NT2/D1 (cell line): ENCODE measurements around the gene POU6F2.

Experiments
- DNase-seq: peaks from one replicate; pipeline ENCODE4 v3.0.0-alpha.2; 2011; ENCODE audit warnings: low read depth, low spot score
- H3K27me3 ChIP-seq: 2 replicates; pipeline ENCODE4 v1.6.0; 2011; ENCODE audit warnings: mild to moderate bottlenecking; ENCODE audit not compliant: insufficient read length, insufficient read depth
- H3K36me3 ChIP-seq: 2 replicates; pipeline ENCODE4 v1.6.1; 2011; ENCODE audit warnings: mild to moderate bottlenecking, low read length, mixed read lengths; ENCODE audit not compliant: insufficient read depth, insufficient read length
- H3K4me1 ChIP-seq: 2 replicates; pipeline ENCODE4 v1.5.1; 2011; ENCODE audit not compliant: insufficient read depth, insufficient read length
- H3K4me3 ChIP-seq: 2 replicates; pipeline ENCODE4 v1.5.1; 2011; ENCODE audit warnings: low read depth; ENCODE audit not compliant: insufficient read length
- H3K9ac ChIP-seq: 2 replicates; pipeline ENCODE4 v1.6.0; 2011; ENCODE audit warnings: low read depth; ENCODE audit not compliant: insufficient read length
- H3K9me3 ChIP-seq: 2 replicates; pipeline ENCODE4 v1.5.1; 2011; ENCODE audit warnings: mild to moderate bottlenecking, low read length; ENCODE audit not compliant: insufficient read depth
- SUZ12 ChIP-seq: IDR thresholded peaks from 2 replicates; pipeline ENCODE4 v1.6.1; 2011; ENCODE audit not compliant: insufficient read length, insufficient read depth; ENCODE audit errors: extremely low read depth
- YY1 ChIP-seq: IDR thresholded peaks from 2 replicates; pipeline ENCODE4 v1.6.1; 2011; ENCODE audit not compliant: insufficient read length, insufficient read depth
- ZNF274 ChIP-seq: IDR thresholded peaks from 2 replicates; pipeline ENCODE4 v1.6.1; 2011; ENCODE audit warnings: mild to moderate bottlenecking, low read depth, low read length

Gene POU6F2

GRCh38 chr7:39153647-39154046 lies 175.9 kb downstream of the POU6F2 start:
- H3K4me3 ChIP-seq = no peak overlapping the region
- no peak overlapping the region for H3K9ac ChIP-seq
- H3K4me1 ChIP-seq = no peaks in the 10 kb centered on the region
- no peaks in the 10 kb centered on the region for H3K9me3 ChIP-seq
- H3K36me3 ChIP-seq = no peaks in the 10 kb centered on the region
- TF ChIP-seq ZNF274 (no peak), YY1 (no peak), SUZ12 (no peak)
- no peaks in the 10 kb centered on the region for H3K27me3 ChIP-seq
- DNase-seq = no peak

- no peaks in the 10 kb centered on the region for H3K9me3 ChIP-seq
- DNase-seq = no peak
- no peak for TF ChIP-seq YY1
- TF ChIP-seq SUZ12 = no peak
- TF ChIP-seq ZNF274 = no peak
- H3K9ac ChIP-seq = no peak overlapping the region
- no peak overlapping the region for H3K4me3 ChIP-seq
- no peaks in the 10 kb centered on the region for H3K36me3 ChIP-seq
- H3K27me3 ChIP-seq = no peaks in the 10 kb centered on the region
- no peaks in the 10 kb centered on the region for H3K4me1 ChIP-seq
These were observed 177.1 kb downstream of the POU6F2 start for GRCh38 chr7:39154815-39155214.

- TF ChIP-seq SUZ12 = no peak
- no peak for DNase-seq
- Histone ChIP-seq H3K4me1 (no peaks in the 10 kb centered on the region), H3K36me3 (no peaks in the 10 kb centered on the region), H3K9me3 (no peaks in the 10 kb centered on the region), H3K9ac (no peak overlapping the region), H3K27me3 (no peaks in the 10 kb centered on the region), H3K4me3 (no peak overlapping the region)
These were observed 180.7 kb downstream of the POU6F2 start for GRCh38 chr7:39158367-39158766.

GRCh38 chr7:39161903-39162302 lies 184.2 kb downstream of the POU6F2 start:
- Histone ChIP-seq H3K4me3 (no peak overlapping the region), H3K9ac (no peak overlapping the region)

GRCh38 chr7:39164887-39165286 lies 187.2 kb downstream of the POU6F2 start:
- Histone ChIP-seq H3K4me1 (no peaks in the 10 kb centered on the region), H3K9ac (no peak overlapping the region), H3K27me3 (no peaks in the 10 kb centered on the region), H3K4me3 (no peak overlapping the region), H3K9me3 (no peaks in the 10 kb centered on the region), H3K36me3 (no peaks in the 10 kb centered on the region)
- TF ChIP-seq ZNF274 (no peak), YY1 (no peak)
- DNase-seq = no peak

More at GRCh38 chr7:39161903-39162302, 184.2 kb downstream of the POU6F2 start:
- no peaks in the 10 kb centered on the region for H3K36me3 ChIP-seq
- TF ChIP-seq YY1 (no peak), SUZ12 (no peak), ZNF274 (no peak)
- DNase-seq = no peak
- H3K4me1 ChIP-seq = no peaks in the 10 kb centered on the region
- no peaks in the 10 kb centered on the region for H3K27me3 ChIP-seq
- H3K9me3 ChIP-seq = no peaks in the 10 kb centered on the region

GRCh38 chr7:39168403-39169098 lies 190.8 kb downstream of the POU6F2 start:
- TF ChIP-seq YY1 (no peak), SUZ12 (no peak), ZNF274 (no peak)
- Histone ChIP-seq H3K4me3 (no peak overlapping the region), H3K36me3 (no peaks in the 10 kb centered on the region), H3K27me3 (no peaks in the 10 kb centered on the region), H3K9me3 (no peaks in the 10 kb centered on the region), H3K4me1 (no peaks in the 10 kb centered on the region), H3K9ac (no peak overlapping the region)
- DNase-seq = no peak

GRCh38 chr7:39172137-39172536 lies 194.4 kb downstream of the POU6F2 start:
- Histone ChIP-seq H3K27me3 (no peaks in the 10 kb centered on the region), H3K9me3 (no peaks in the 10 kb centered on the region), H3K36me3 (no peaks in the 10 kb centered on the region), H3K4me3 (no peak overlapping the region), H3K4me1 (no peaks in the 10 kb centered on the region), H3K9ac (no peak overlapping the region)
- DNase-seq = no peak
- TF ChIP-seq YY1 (no peak), SUZ12 (no peak), ZNF274 (no peak)
